IMR-90 (cell line): ENCODE measurements around the gene MRPS22. TPM values are rescaled to one million over a fixed set of nuclear protein-coding genes. Genes with fewer than 3 reads are reported as not detected.

Experiments used
- ATAC-seq: fragments of 200-7000 bp; cut with Tn5 transposase; 2 replicates; pipeline ENCODE4 v1.9.1; 2020; ENCODE audit warnings: low read depth, mild to moderate bottlenecking, moderate library complexity
- BruUV-seq: library from RNA; stranded (reverse); fragments of 400-500 nt; replicated peaks from 2 replicates; lab custom pipeline; 2021; lab: Mats Ljungman, UMichigan
- CTCF ChIA-PET: fragments of 300-600 bp; formaldehyde crosslinking; extraction: SDS; loops from one replicate; lab custom pipeline; 2021; ENCODE audit warnings: antibody characterized with exemption; lab: Yijun Ruan, JAX
- POLR2A ChIA-PET: fragments of 300-600 bp; sonication (Branson Sonifier 250); formaldehyde crosslinking; loops from one replicate; lab custom pipeline; 2022; ENCODE audit warnings: antibody characterized with exemption; ENCODE audit not compliant: unreplicated experiment; lab: Charles Lee
- DNase-seq: peaks from one replicate; pipeline ENCODE4 v3.0.0; 2013
- H2AFZ ChIP-seq: replicated peaks from 2 replicates; pipeline ENCODE3; 2013; ENCODE audit warnings: low read length, mild to moderate bottlenecking; ENCODE audit not compliant: poor library complexity
- H2AK5ac ChIP-seq: 2 replicates; pipeline ENCODE4 v1.6.1; 2013; ENCODE audit warnings: low read depth, low read length, inconsistent platforms
- H2AK9ac ChIP-seq: replicated peaks from 2 replicates; pipeline ENCODE3; 2013; ENCODE audit warnings: mild to moderate bottlenecking, low read depth, low read length, moderate library complexity; ENCODE audit not compliant: poor library complexity
- H2BK120ac ChIP-seq: 2 replicates; pipeline ENCODE4 v1.6.1; 2013; ENCODE audit warnings: low read depth, low read length, inconsistent platforms
- H2BK15ac ChIP-seq: 3 replicates; pipeline ENCODE4 v1.6.1; 2013; ENCODE audit warnings: low read depth, low read length, inconsistent platforms
- H2BK20ac ChIP-seq: 2 replicates; pipeline ENCODE4 v1.6.1; 2013; ENCODE audit warnings: low read depth, mild to moderate bottlenecking, inconsistent platforms, low read length, moderate library complexity
- H2BK5ac ChIP-seq: 2 replicates; pipeline ENCODE4 v1.6.1; 2013; ENCODE audit warnings: mild to moderate bottlenecking, low read depth, low read length, inconsistent platforms; ENCODE audit not compliant: poor library complexity, severe bottlenecking
- H3K14ac ChIP-seq: replicated peaks from 2 replicates; pipeline ENCODE4 v1.6.1; 2013; ENCODE audit warnings: low read depth, low read length, inconsistent platforms
- H3K18ac ChIP-seq: 2 replicates; pipeline ENCODE4 v1.6.1; 2013; ENCODE audit warnings: low read depth, low read length, control low read depth
- H3K23ac ChIP-seq: 2 replicates; pipeline ENCODE4 v1.6.1; 2013; ENCODE audit warnings: low read depth, low read length, inconsistent platforms
- H3K27ac ChIP-seq: 2 replicates; pipeline ENCODE4 v1.5.1; 2013; ENCODE audit warnings: mild to moderate bottlenecking, control low read depth, low read length; ENCODE audit not compliant: insufficient read depth
- H3K27me3 ChIP-seq: 2 replicates; pipeline ENCODE4 v1.6.1; 2013; ENCODE audit warnings: low read length; ENCODE audit not compliant: control insufficient read depth, insufficient read depth
- H3K36me3 ChIP-seq: 2 replicates; pipeline ENCODE4 v1.6.1; 2013; ENCODE audit warnings: low read length, mixed read lengths; ENCODE audit not compliant: control insufficient read depth, insufficient read depth
- H3K4ac ChIP-seq: 2 replicates; pipeline ENCODE4 v1.6.1; 2013; ENCODE audit warnings: low read depth, low read length, inconsistent platforms
- H3K4me1 ChIP-seq: 2 replicates; pipeline ENCODE4 v1.6.1; 2013; ENCODE audit warnings: low read length, mixed read lengths; ENCODE audit not compliant: control insufficient read depth, insufficient read depth
- H3K4me2 ChIP-seq: 2 replicates; pipeline ENCODE4 v1.6.1; 2013; ENCODE audit warnings: low read depth, mild to moderate bottlenecking, control low read depth, low read length, moderate library complexity
- H3K4me3 ChIP-seq: 2 replicates; pipeline ENCODE4 v1.5.1; 2013; ENCODE audit warnings: low read depth, mild to moderate bottlenecking, control low read depth, low read length, moderate library complexity; ENCODE audit not compliant: insufficient read depth
- H3K56ac ChIP-seq: 2 replicates; pipeline ENCODE4 v1.6.1; 2013; ENCODE audit warnings: low read length, inconsistent platforms; ENCODE audit not compliant: insufficient read depth; ENCODE audit errors: extremely low read depth
- H3K79me1 ChIP-seq, 2 experiments: 2 replicates each; pipeline ENCODE4 v1.6.1; 2013; ENCODE audit warnings: low read length in 2 of 2, inconsistent platforms in 1 of 2, low read depth in 1 of 2
- H3K9ac ChIP-seq: 2 replicates; pipeline ENCODE4 v1.6.1; 2013; ENCODE audit warnings: low read depth, low read length, control low read depth
- H3K9me1 ChIP-seq: 2 replicates; pipeline ENCODE4 v1.6.1; 2013; ENCODE audit warnings: low read length, inconsistent platforms; ENCODE audit not compliant: insufficient read depth
- H3K9me3 ChIP-seq: 2 replicates; pipeline ENCODE4 v1.6.1; 2013; ENCODE audit warnings: low read length; ENCODE audit not compliant: control insufficient read depth, insufficient read depth
- H4K20me1 ChIP-seq: 2 replicates; pipeline ENCODE4 v1.6.1; 2013; ENCODE audit warnings: low read length, inconsistent platforms; ENCODE audit not compliant: insufficient read depth
- H4K5ac ChIP-seq: 2 replicates; pipeline ENCODE4 v1.6.1; 2013; ENCODE audit warnings: mild to moderate bottlenecking, low read depth, low read length, control low read depth
- H4K8ac ChIP-seq, 2 experiments: 2 replicates each; pipeline ENCODE4 v1.6.1; 2013; ENCODE audit warnings: low read depth in 2 of 2, low read length in 2 of 2, control low read depth in 1 of 2, inconsistent platforms in 1 of 2
- H4K91ac ChIP-seq: 2 replicates; pipeline ENCODE4 v1.6.1; 2013; ENCODE audit warnings: low read depth, low read length, inconsistent platforms; ENCODE audit not compliant: insufficient read depth
- CTCF ChIP-seq: conservative IDR thresholded peaks from 2 replicates; pipeline ENCODE4 v1.5.1; 2012; ENCODE audit warnings: mild to moderate bottlenecking, low read depth, low read length, improper control_type of control experiment
- FOS ChIP-seq: fragments of 150-350 bp; IDR thresholded peaks from 2 replicates; pipeline ENCODE4 v1.6.1; 2016; ENCODE audit warnings: low read depth, low read length
- MAZ ChIP-seq: IDR thresholded peaks from 2 replicates; pipeline ENCODE4 v1.6.1; 2012; ENCODE audit warnings: low read depth, mild to moderate bottlenecking, low read length, improper control_type of control experiment, moderate library complexity, borderline replicate concordance
- NFE2L2 ChIP-seq: fragments of 150-350 bp; IDR thresholded peaks from 2 replicates; pipeline ENCODE4 v1.6.1; 2016; ENCODE audit warnings: low read depth, mild to moderate bottlenecking, low read length
- POLR2A ChIP-seq: IDR thresholded peaks from 2 replicates; pipeline ENCODE4 v1.6.1; 2012; ENCODE audit warnings: mild to moderate bottlenecking, low read depth, low read length
- RAD21 ChIP-seq: IDR thresholded peaks from 2 replicates; pipeline ENCODE4 v1.6.1; 2012; ENCODE audit warnings: low read length, improper control_type of control experiment
- USF2 ChIP-seq: fragments of 150-350 bp; IDR thresholded peaks from 2 replicates; pipeline ENCODE4 v1.6.1; 2017; ENCODE audit warnings: mild to moderate bottlenecking, antibody characterized with exemption, low read length, low read depth
- WGBS, 2 experiments: methylation state at CpG; one replicate each; pipeline versions ENCODE4 v1.1.5 to v1.1.7; 2013; ENCODE audit warnings: missing lambda C conversion rate in 2 of 2; ENCODE audit not compliant: insufficient read length in 1 of 2; ENCODE audit errors: extremely low coverage in 2 of 2; 5-methylcytosine and 5-hydroxymethylcytosine counted together
- dilution Hi-C: fragments of 300-500 bp; cut with HindIII; formaldehyde crosslinking; loops from one replicate; pipeline ENCODE4 v1.14.3; 2018; ENCODE audit warnings: low sequenced_read_pairs; ENCODE audit not compliant: unreplicated experiment
- in situ Hi-C: fragments of 300-500 bp; cut with MboI; formaldehyde crosslinking; loops from 3 replicates; pipeline ENCODE4 v1.14.3; 2019; ENCODE audit warnings: low sequenced_read_pairs, inconsistent platforms, mixed read lengths
- intact Hi-C: fragments of 100-400 bp; cut with micrococcal nuclease; formaldehyde crosslinking; loops from 2 replicates; pipeline ENCODE4 v1.10.0; 2022
- polyA plus RNA-seq, 3 experiments: library from polyadenylated mRNA; depleted of rRNA; stranded (reverse); fragments of >200 nt; gene quantifications; 2 replicates each; pipeline ENCODE4 v1.2.3, GENCODE V29; 2012; ENCODE audit warnings: low replicate concordance in 1 of 3
- total RNA-seq: library from RNA; depleted of rRNA; stranded (reverse); fragments of >200 nt; gene quantifications from 2 replicates; pipeline ENCODE4 v1.2.3, GENCODE V29; 2012

Gene MRPS22
- total and polyA plus RNA-seq, 2 of the 4 experiments (the other 2 are of a cell fraction) = 54.5 to 72.4 TPM

GRCh38 chr3:139326707-139327106 is 17.1 kb upstream of the MRPS22 start:
- Histone ChIP-seq H2AK9ac (no peak overlapping the region), H2BK20ac (peak overlapping the region; percentile 15; the same call in 1 of the 2 replicates), H3K9ac (no peak overlapping the region), H2AFZ (no peak overlapping the region), H3K27me3 (peaks cover 17% of the 10 kb centered on the region), H3K79me1 (no peaks in the 10 kb centered on the region), H3K4me3 (no peak overlapping the region), H3K36me3 (no peaks in the 10 kb centered on the region), H2BK120ac (no peak overlapping the region; the same call in 1 of the 2 replicates), H3K56ac (no peak overlapping the region), H3K14ac (no peak overlapping the region), H3K9me3 (no peaks in the 10 kb centered on the region), H4K8ac (no peak overlapping the region), H3K18ac (no peak overlapping the region), H2AK5ac (no peak overlapping the region), H4K91ac (peak overlapping the region; percentile 9; the same call in 1 of the 2 replicates), H3K4me1 (peaks cover 2% of the 10 kb centered on the region; the same call in 1 of the 2 replicates), H4K5ac (no peak overlapping the region), H3K9me1 (no peaks in the 10 kb centered on the region), H4K20me1 (no peaks in the 10 kb centered on the region), H3K4ac (no peak overlapping the region; the same call in 1 of the 2 replicates), H2BK15ac (no peak overlapping the region), H2BK5ac (no peak overlapping the region), H3K27ac (no peak overlapping the region), H3K4me2 (no peak overlapping the region), H3K23ac (no peak overlapping the region)
- POLR2A ChIA-PET = no interaction called here
- CTCF ChIA-PET = interaction anchor here (0.8 to 1.2 kb wide), 2 partner anchors 214 to 391 kb away, joined by 3 to 5 read pairs; no protein-coding TSS in a partner anchor
- WGBS, 2 experiments = no CpG with 5 or more reads among the region's 4 CpGs
- ATAC-seq = no peak
- intact Hi-C loops = loop anchor here (5.0 to 10.0 kb wide), 3 partner anchors 82 to 734 kb away; partner anchors contain the start of gene CEP70
- BruUV-seq = no TSS peak
- TF ChIP-seq MAZ (no peak), USF2 (no peak), CTCF (no peak), NFE2L2 (no peak), POLR2A (no peak), RAD21 (no peak), FOS (no peak)
- DNase-seq = no peak
- in situ Hi-C loops = loop anchor here (25.0 kb wide), 2 partner anchors 639 to 739 kb away; partner anchors contain the start of gene CEP70
- dilution Hi-C loops = no loop called here
